A172 (cell line): ENCODE results near the gene ISLR2. TPM values are rescaled to one million over a fixed set of nuclear protein-coding genes. Genes with fewer than 3 reads are reported as not detected.
"Not testable (repeated sequence)": the region's sequence is repeated elsewhere in the genome, so short reads cannot be mapped to it uniquely, and the experiment has no call there.

Source experiments
- DNase-seq: peaks from one replicate; pipeline ENCODE4 v3.0.0-alpha.2; 2015; ENCODE audit warnings: low spot score
- total RNA-seq: library from RNA; depleted of rRNA; stranded (reverse); fragments of >200 nt; shearing (Covaris generic); gene quantifications from 2 replicates; pipeline ENCODE4 v1.2.3, GENCODE V29; 2014; rRNA removed

The ISLR2 gene
- total RNA-seq, result not detected in 2 replicates

- no peak for DNase-seq
Observed at GRCh38 chr15:74130155-74130848, at the start of gene ISLR2. Gene ISLR2, plus strand, starts transcription at chr15:74130586. Its CDS starts 2,169 bp downstream, at chr15:74132755.

DNA sequence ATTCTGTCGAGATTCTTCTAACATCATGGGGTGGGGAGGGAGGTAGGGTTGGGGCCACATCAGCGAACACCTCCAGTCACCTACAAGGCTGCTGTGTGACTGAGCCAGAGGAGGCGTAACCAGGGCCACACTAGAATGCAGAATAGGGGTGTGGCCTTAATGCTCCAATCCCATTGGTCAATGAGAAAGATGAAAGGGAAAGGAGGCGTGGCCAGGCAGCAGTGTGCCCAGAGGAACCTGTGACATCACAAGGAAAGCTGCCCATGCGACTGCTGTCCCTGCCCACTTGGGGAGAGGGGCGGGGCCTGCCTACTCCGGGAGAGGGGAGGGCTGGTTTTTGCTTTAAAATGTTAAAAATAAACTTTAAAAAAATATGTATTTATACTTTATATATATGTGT, 47.9 kb upstream of the ISLR2 start, which contains the start of gene GOLGA6A:
GOLGA6A (minus strand) TSS at position 101 of the 400 bp plus-strand sequence; CDS start at position 60, 41 bp downstream.
- DNase-seq, result not testable (repeated sequence)

DNA sequence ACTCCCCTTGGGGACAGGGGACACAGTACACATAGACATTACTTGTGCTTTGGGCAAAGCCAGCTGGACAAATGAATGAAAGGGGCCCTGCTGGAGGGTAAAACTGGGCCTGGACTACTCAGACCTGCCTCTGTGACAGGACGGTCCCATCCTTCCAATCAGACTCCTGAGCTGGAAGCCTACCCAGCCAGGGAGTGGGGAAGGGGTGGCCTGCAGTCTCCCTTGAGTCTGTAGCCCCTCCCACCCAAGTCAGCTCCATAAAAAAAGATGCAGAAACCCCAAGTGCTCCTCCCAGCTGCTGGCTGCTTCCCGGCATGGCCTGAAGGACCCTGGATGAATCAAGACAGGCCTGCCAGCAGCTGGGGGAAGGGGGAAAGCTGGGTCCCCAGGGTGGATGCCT, 35.8 kb upstream of the ISLR2 start:
- not testable (repeated sequence) for DNase-seq

DNA sequence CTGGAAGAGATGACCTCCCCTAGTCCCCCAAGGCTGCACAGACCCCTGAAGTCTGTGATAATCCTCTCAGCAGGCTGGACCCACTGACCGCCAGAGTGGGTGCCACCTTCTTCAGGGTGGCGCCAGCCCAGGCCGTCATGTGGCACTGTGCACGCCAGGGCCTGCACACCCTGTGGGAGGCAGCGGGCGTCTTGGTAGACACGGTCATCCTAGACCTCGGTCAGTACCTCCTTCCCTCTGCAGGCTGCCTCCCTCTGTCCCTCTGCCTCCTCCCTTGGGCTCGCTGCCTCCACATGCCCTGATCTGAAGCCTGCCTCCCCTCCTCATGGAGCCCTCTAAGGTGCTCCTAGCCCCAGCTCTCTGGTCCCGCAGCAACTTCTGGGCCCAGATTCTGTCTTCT, 34.8 kb upstream of the ISLR2 start:
- not testable (repeated sequence) for DNase-seq

GRCh38 chr15:74096753-74097474, 33.5 kb upstream of the ISLR2 start:
- DNase-seq, result not testable (repeated sequence)

DNA sequence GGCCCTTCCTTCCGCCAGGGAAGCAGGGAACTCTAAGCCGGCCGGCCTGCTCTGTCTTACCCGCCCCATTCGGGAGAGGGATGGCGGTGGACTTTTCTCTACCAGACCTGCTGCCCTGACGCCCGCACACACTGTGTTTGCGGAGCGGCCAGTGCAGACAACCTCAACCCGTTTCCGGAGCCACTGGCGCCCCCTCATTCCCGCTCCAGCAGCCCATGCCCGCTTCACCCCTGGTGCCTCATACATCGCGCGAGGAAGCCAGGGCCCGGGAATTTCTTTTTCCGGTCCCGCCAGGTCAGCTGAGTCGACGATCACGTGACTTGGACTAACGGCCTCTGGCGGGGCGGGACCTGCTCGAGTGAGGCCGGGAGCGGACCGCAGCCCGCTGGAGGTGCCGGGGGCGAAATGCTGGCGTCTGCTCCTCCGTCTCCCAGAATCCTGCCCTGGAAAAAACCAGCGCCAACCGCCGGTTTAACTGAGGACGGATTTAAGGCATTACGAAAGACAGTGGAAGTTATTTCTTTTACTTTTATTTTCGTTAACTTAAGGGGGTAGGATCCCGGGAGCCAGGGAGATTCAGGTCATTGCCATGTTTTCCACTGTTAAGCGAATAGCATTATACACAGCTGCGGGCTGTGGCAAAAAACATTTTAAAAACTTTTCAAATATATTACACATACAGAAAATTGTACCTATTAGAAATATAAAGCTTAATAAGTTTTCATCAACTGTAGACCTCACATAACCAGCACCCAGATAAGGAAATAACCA, 30.2 kb upstream of the ISLR2 start:
- peak; percentile 83 for DNase-seq

- no peak for DNase-seq
Observed at GRCh38 chr15:74108111-74108510, 22.3 kb upstream of the ISLR2 start.

- not testable (repeated sequence) for DNase-seq
Observed at GRCh38 chr15:74108611-74109010, 21.8 kb upstream of the ISLR2 start.

DNA sequence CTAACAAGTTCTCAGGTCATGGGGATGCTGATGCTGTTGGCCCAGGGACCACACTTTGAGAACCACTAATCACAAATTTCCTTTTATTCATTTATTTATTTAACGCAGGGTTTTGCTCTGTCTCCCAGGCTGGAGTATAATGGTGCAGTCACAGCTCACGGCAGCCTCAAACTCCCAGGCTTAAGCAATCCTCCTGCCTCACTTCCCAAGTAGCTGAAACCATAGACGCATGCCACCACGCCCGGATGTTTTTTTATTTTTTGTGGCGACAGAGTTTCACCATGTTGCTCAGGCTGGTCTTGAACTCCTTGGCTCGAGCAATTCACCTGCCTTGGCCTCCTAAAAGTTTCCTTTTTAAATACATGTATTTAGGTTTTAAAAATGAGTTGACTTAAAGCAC, 20.7 kb upstream of the ISLR2 start:
- DNase-seq, result no peak

- no peak for DNase-seq
Observed at GRCh38 chr15:74120426-74120825, 10.0 kb upstream of the ISLR2 start.

DNA sequence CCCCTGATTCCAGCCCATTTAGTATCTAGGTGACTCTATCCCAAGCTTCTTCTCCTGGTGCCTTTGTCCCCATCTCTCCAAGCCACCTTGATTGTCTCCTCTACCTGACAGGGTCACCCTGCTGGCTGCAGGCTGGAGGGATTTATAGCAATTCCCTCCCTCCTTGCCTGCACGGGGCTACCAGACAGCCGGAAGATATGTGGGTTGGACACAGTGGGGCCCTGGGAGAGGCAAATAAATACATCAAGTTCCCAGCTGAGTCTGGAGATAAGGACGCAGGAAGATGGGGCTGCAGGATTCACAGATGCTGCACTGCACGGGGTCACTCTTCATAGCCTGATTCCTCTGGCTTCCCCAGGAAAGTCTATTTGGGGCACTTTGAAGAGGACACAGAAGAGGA, 9.3 kb upstream of the ISLR2 start:
- no peak for DNase-seq

- no peak for DNase-seq
Observed at GRCh38 chr15:74121858-74122257, 8.5 kb upstream of the ISLR2 start.

- DNase-seq, result no peak
Observed at GRCh38 chr15:74122403-74123130, 7.8 kb upstream of the ISLR2 start.

DNA sequence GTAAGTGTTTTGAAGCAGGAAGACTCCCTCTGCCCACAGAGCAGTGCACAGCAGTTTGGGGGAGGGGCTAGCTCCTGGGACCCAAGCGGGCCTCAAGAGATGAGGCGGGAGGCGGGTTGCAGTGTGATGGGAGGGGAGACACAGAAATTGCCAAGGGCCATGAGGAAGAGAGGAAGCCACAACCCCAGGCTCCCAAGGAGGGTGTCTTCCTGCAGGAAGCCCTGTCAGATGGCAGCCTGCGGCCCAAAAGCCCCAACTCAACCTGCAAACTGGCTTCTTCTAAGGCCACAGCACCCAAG, 7.3 kb upstream of the ISLR2 start:
- DNase-seq, result no peak

GRCh38 chr15:74123658-74124057, 6.7 kb upstream of the ISLR2 start:
- DNase-seq, result no peak

DNA sequence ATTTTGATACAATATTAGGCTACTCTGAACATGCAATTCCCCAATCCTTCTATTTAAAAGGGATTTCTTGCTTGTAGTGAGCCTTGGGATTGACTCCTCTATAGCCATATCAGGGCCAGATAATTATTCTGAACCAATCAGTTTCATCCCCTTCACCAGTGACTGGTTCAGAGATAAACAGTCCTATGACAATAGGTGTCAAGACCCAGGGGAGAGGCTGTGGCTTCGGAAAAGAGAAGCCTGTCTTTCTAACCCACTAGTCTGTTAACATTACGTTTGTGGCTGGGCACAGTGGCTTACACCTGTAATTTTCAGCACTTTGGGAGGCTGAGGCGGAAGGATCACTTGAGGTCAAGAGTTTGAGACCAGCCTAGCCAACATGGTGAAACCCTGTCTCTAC, 6.2 kb upstream of the ISLR2 start:
- no peak for DNase-seq

DNA sequence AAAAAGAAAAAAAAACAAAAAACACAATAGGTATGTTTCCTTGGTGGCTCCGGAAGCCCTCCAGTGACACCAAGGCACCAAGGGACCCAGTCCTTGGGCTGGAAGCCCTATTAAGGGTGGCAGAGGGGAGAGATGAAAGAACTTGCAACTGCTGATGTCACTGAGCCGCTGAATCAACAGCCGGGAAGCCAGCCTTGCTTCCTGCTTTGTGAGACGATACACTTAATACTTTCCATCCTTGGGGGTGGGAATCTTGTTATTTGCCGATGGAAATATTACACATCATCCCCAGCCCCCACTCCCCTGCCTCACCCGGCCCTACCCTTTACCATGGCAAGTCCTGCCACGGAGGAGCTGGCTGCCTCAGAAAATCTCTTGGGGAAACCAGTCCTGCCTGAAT, 5.6 kb upstream of the ISLR2 start:
- no peak for DNase-seq

DNA sequence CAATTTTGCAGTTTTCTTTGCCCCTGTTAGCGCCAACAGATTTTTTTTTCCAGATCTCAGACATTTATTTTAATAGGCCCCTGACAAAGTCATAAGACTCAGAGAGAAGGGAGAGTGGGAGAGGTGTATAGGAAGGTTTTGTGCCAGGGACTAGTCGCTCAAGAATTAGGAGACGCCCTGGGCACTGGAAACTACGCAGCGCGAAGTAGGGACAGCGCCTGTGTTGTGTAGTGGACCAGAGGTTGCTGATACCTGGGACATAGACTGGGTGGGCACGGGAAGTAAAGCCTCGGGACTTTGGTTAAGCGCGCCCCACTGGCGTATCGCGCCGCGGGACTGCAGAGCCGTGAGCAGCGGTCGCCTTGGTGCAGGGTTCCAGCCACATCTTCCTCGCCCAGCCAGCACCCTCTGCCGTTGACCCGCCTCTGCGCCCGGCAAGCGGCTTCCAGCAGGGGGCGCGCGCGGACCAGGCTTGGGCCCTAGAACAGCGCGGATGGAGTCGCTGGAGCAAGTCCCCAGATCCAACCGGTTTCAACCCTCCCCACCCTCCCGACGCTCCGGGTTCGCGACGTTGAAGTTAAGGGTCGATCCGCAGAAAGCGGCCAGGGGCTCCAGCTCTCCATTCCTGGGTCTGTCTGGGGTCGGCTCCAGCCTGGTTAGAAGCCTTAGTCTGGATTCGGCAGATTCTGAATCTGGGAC, 3.0 kb upstream of the ISLR2 start:
- DNase-seq, result peak; percentile 68

DNA sequence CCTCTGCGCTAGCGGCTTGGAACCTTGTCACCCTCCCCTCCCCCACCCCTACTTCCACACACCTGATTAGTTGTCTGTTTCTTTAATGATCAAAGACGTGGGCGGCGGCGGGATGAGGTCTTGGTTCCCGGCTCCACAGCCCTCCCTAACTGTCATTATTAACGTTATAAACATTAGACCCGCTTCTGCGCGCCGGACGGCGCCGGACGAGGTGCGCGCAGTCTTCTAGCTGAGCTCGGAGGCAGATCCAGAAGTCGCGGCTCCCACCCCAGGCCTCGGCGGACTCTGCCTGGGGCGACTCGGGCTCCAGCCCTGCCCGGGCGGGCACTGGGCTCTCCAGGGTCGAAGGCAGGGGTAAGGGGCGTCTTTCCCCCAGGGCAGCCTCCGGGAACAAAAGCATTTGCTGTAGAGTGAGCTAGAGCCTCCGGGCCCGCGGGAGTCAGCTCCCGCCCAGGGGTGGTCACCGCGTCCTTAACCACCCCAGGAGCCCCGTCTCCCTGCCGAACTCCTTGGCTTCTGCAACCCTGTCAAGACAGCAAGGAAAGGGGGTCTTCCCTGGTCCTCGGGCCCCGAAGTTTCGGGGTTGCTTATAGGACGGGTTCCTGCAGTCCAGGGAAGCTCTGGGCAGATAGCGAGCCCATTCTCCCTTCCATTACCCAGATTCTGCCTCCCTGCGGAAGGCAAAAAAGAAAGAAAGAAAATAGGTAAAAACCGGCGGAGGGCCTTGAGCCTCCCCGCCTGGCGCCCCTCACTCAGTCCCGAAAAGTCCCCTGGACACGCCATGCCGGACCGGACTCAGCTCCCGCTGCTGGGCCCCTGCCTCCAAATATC, 2.2 kb upstream of the ISLR2 start:
- no peak for DNase-seq

- DNase-seq, result no peak
Observed at GRCh38 chr15:74128785-74129585, 1.4 kb upstream of the ISLR2 start.
